ENCODE results near the gene STK32C.
"Not testable (repeated sequence)": the region's sequence is repeated elsewhere in the genome, so short reads cannot be mapped to it uniquely, and the experiment has no call there.

The STK32C gene

DNA sequence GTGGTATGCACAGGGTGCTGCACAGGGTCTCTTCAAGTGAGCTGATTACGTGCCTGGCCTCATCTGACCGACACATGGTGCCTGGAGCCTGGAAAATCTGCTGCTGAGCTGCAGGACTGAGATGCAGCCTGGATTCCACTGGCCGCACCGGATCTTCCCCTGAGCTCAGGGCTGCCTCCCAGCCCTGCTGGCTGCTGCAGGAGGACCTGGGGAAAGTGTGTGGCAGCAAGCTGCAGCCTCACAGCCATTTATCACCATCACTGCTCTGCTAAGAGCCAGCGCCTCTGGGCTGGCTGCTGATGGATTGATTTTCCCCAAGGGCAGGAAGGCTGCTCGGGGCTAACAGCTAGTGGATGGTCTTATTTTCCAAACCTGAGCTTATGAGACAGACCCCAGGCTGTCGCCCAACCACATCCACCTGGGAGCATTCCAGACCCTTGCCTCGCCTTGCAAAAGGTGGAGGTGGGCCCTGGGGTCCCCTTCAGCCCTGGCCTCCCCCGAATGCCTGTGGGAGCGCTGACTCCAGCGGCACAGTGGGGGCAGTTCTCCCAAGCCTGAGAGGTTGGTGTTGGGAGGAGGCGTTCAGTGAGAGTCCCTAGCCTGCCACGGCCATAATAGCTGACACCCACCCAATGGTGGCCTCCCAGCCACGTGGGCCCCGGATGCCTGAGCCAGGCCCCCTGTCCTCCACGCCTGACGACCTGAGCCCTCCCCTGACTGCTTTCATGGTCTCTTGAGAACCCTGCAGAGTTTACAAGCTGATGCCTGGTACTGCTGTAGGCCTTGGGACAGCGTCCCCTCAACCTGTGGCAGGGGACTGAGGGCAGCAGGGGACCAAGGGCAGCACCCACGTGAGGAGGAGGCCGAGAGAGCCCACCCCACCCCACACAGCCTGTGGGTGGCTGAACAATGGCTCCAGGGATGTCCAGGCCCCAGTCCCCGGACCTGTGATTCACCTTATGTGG lies 38.2 kb downstream of the STK32C start:
- H3K4me1 ChIP-seq (ENCODE audit: insufficient read depth, low read length), result no peaks in the 10 kb centered on the region
- no peaks in the 10 kb centered on the region for H3K36me3 ChIP-seq (ENCODE audit: insufficient read depth, low read length)
- H3K9ac ChIP-seq (ENCODE audit: low read depth, low read length), result no peak overlapping the region
- no peaks in the 10 kb centered on the region for H3K9me3 ChIP-seq (ENCODE audit: control insufficient read depth, insufficient read depth, low read length)

DNA sequence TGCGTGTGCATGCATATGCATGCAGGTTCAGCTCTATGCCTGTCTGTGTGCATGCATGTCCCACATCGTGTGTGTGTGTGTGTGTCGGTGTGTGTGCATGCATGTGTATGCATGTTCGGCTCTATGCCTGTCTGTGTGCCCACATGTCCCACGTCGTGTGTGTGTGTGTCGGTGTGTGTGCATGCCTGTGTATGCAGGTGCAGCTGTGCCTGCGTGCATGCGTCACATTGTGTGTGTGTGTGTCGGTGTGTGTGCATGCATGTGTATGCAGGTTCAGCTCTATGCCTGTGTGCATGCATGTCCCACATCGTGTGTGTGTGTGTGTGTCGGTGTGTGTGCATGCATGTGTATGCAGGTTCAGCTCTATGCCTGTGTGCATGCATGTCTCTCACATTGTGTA lies 39.8 kb downstream of the STK32C start:
- H3K4me1 ChIP-seq (ENCODE audit: insufficient read depth, low read length); H3K36me3 ChIP-seq (ENCODE audit: insufficient read depth, low read length); H3K9me3 ChIP-seq (ENCODE audit: control insufficient read depth, insufficient read depth, low read length); H3K9ac ChIP-seq (ENCODE audit: low read depth, low read length): not testable (repeated sequence)

- no peak overlapping the region for H3K9ac ChIP-seq (ENCODE audit: low read depth, low read length)
- H3K36me3 ChIP-seq (ENCODE audit: insufficient read depth, low read length), result no peaks in the 10 kb centered on the region
- no peaks in the 10 kb centered on the region for H3K4me1 ChIP-seq (ENCODE audit: insufficient read depth, low read length)
- no peaks in the 10 kb centered on the region for H3K9me3 ChIP-seq (ENCODE audit: control insufficient read depth, insufficient read depth, low read length)
These were observed 41.1 kb downstream of the STK32C start for GRCh38 chr10:132266594-132267161.

- Histone ChIP-seq H3K36me3 (ENCODE audit: insufficient read depth, low read length) (no peaks in the 10 kb centered on the region), H3K4me1 (ENCODE audit: insufficient read depth, low read length) (no peaks in the 10 kb centered on the region), H3K9me3 (ENCODE audit: control insufficient read depth, insufficient read depth, low read length) (no peaks in the 10 kb centered on the region), H3K9ac (ENCODE audit: low read depth, low read length) (no peak overlapping the region)
These were observed 41.8 kb downstream of the STK32C start for GRCh38 chr10:132265890-132266496.

GRCh38 chr10:132264966-132265889 lies 42.5 kb downstream of the STK32C start:
- H3K4me1 ChIP-seq (ENCODE audit: insufficient read depth, low read length), result no peaks in the 10 kb centered on the region
- no peaks in the 10 kb centered on the region for H3K36me3 ChIP-seq (ENCODE audit: insufficient read depth, low read length)
- no peak overlapping the region for H3K9ac ChIP-seq (ENCODE audit: low read depth, low read length)
- no peaks in the 10 kb centered on the region for H3K9me3 ChIP-seq (ENCODE audit: control insufficient read depth, insufficient read depth, low read length)

- Histone ChIP-seq H3K4me1 (ENCODE audit: insufficient read depth, low read length) (no peaks in the 10 kb centered on the region), H3K9me3 (ENCODE audit: control insufficient read depth, insufficient read depth, low read length) (no peaks in the 10 kb centered on the region), H3K9ac (ENCODE audit: low read depth, low read length) (no peak overlapping the region), H3K36me3 (ENCODE audit: insufficient read depth, low read length) (no peaks in the 10 kb centered on the region)
These were observed 43.3 kb downstream of the STK32C start for GRCh38 chr10:132264306-132264950.

GRCh38 chr10:132263866-132264265 lies 43.9 kb downstream of the STK32C start:
- H3K9me3 ChIP-seq (ENCODE audit: control insufficient read depth, insufficient read depth, low read length), result no peaks in the 10 kb centered on the region
- no peaks in the 10 kb centered on the region for H3K36me3 ChIP-seq (ENCODE audit: insufficient read depth, low read length)
- no peak overlapping the region for H3K9ac ChIP-seq (ENCODE audit: low read depth, low read length)
- H3K4me1 ChIP-seq (ENCODE audit: insufficient read depth, low read length), result no peaks in the 10 kb centered on the region

- Histone ChIP-seq H3K9ac (ENCODE audit: low read depth, low read length) (no peak overlapping the region), H3K4me1 (ENCODE audit: insufficient read depth, low read length) (no peaks in the 10 kb centered on the region), H3K9me3 (ENCODE audit: control insufficient read depth, insufficient read depth, low read length) (no peaks in the 10 kb centered on the region), H3K36me3 (ENCODE audit: insufficient read depth, low read length) (no peaks in the 10 kb centered on the region)
These were observed 47.9 kb downstream of the STK32C start for GRCh38 chr10:132259702-132260482.

GRCh38 chr10:132258423-132258822 lies 49.3 kb downstream of the STK32C start:
- Histone ChIP-seq H3K4me1 (ENCODE audit: insufficient read depth, low read length) (no peaks in the 10 kb centered on the region), H3K36me3 (ENCODE audit: insufficient read depth, low read length) (no peaks in the 10 kb centered on the region), H3K9me3 (ENCODE audit: control insufficient read depth, insufficient read depth, low read length) (no peaks in the 10 kb centered on the region), H3K9ac (ENCODE audit: low read depth, low read length) (no peak overlapping the region)

DNA sequence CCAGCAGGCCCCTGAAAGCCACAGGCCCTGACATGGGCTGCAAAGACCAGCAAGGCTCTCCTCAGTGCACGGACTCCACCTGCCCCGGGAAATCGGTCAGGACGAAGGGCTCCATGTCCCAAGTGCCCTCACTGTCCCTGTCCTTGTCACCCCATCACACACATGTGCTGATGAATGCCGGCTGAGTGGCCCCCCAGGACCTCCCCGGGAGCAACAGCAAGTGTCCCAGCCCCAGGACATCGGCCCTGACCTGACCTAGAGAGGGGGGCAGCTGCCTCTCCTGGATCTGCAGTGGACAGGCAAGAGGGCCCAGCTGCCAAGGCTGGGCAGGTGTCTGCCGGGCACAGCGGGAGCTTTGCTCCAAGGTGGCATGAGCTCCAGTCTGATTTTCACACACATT lies 49.8 kb downstream of the STK32C start:
- Histone ChIP-seq H3K9me3 (ENCODE audit: control insufficient read depth, insufficient read depth, low read length) (no peaks in the 10 kb centered on the region), H3K4me1 (ENCODE audit: insufficient read depth, low read length) (no peaks in the 10 kb centered on the region; the same call in 1 of the 2 replicates), H3K9ac (ENCODE audit: low read depth, low read length) (no peak overlapping the region), H3K36me3 (ENCODE audit: insufficient read depth, low read length) (no peaks in the 10 kb centered on the region)

GRCh38 chr10:132257271-132257670 lies 50.5 kb downstream of the STK32C start:
- Histone ChIP-seq H3K4me1 (ENCODE audit: insufficient read depth, low read length) (no peaks in the 10 kb centered on the region; the same call in 1 of the 2 replicates), H3K36me3 (ENCODE audit: insufficient read depth, low read length) (no peaks in the 10 kb centered on the region), H3K9me3 (ENCODE audit: control insufficient read depth, insufficient read depth, low read length) (no peaks in the 10 kb centered on the region), H3K9ac (ENCODE audit: low read depth, low read length) (no peak overlapping the region)

GRCh38 chr10:132256866-132257265 lies 50.9 kb downstream of the STK32C start:
- no peaks in the 10 kb centered on the region; the same call in 1 of the 2 replicates for H3K4me1 ChIP-seq (ENCODE audit: insufficient read depth, low read length)
- no peak overlapping the region for H3K9ac ChIP-seq (ENCODE audit: low read depth, low read length)
- H3K36me3 ChIP-seq (ENCODE audit: insufficient read depth, low read length), result no peaks in the 10 kb centered on the region
- no peaks in the 10 kb centered on the region for H3K9me3 ChIP-seq (ENCODE audit: control insufficient read depth, insufficient read depth, low read length)

All from ES-I3 (cell line).